ENCODE results near the gene KPNA6. TPM values are rescaled to one million over a fixed set of nuclear protein-coding genes. Genes with fewer than 3 reads are reported as not detected.
"Not testable (repeated sequence)": the region's sequence is repeated elsewhere in the genome, so short reads cannot be mapped to it uniquely, and the experiment has no call there.

KPNA6 gene
- total RNA-seq, 1 donor from 2014 or later, result 78.6 TPM

DNA sequence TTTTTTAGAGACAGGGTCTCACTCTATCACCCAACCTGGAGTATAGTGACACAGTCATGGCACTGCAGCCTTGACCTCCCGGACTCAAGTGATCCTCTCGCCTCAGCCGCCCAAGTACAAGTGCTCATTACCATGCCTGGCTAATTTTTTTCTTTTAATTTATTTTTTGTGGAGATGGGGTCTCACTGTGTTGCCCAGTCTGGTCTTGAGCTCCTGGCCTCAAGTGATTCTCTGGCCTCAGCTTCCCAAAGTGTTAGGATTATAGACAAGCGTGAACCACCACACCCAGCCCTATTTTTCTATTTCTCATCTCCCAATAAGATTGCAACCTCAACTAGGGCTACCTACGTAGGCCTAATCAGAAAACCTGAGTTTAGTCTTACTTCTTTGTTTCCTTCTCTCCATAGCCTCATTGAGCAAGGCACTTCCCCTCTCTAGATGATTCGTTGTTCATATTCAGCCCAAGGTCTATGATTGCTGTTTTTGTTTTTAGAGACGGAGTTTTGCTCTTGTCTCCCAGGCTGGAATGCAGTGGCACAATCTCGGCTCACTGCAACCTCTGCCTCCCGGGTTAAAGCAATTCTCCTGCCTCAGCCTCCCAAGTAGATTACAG, 1.1 kb upstream of the KPNA6 start:
- Mint-ChIP-seq H3K27me3 (ENCODE audit: insufficient read depth) (no peaks in the 10 kb centered on the region), H3K4me1 (ENCODE audit: low read depth) (peaks cover 35% of the 10 kb centered on the region), H3K36me3 (ENCODE audit: low read depth) (peaks cover 11% of the 10 kb centered on the region), H3K9me3 (no peaks in the 10 kb centered on the region), H3K27ac (peak overlapping the region; percentile 76), H3K4me3 (peak overlapping the region; percentile 74)
- intact Hi-C loops (cut with micrococcal nuclease), result loop anchor here (5.0 kb wide), 1 partner anchor 169 kb away; the partner anchor contains the start of gene PTP4A2
- DNase-seq (ENCODE audit: low spot score), result no peak

DNA sequence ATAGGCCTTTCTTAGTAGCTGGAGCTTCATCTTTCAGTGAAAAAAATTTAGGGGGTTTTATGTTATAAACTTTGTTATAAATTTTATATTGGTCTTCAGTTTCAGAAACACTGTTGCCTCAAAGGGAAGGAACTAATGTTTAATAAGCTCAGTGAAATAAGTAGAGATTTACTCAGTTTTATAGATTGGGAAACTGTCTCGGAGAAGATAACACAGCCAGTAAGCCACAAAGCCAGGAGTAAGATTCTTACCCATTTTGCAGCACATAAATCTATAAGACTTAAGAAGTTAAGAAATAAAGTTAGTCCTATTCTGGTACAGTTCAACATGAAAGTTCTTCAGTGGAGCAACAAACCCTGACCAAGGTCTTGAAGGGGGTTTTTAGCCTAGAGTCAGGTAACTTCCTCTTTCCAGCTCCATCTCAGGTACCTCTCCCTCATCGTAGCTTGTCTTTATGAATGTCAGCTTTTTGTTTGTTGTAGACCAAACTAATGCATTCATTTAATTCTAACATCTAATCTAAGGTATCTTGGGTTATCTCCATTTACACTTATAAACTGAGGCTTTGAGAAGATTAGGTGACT, 3.3 kb downstream of the KPNA6 start:
- H3K9me3 Mint-ChIP-seq, result no peaks in the 10 kb centered on the region
- peaks cover 10% of the 10 kb centered on the region for H3K36me3 Mint-ChIP-seq (ENCODE audit: low read depth)
- peaks cover 45% of the 10 kb centered on the region for H3K4me1 Mint-ChIP-seq (ENCODE audit: low read depth)
- intact Hi-C loops (cut with micrococcal nuclease), result no loop called here
- no peak for DNase-seq (ENCODE audit: low spot score)
- peak overlapping the region; percentile 27 for H3K4me3 Mint-ChIP-seq
- no peaks in the 10 kb centered on the region for H3K27me3 Mint-ChIP-seq (ENCODE audit: insufficient read depth)
- no peak overlapping the region for H3K27ac Mint-ChIP-seq

DNA sequence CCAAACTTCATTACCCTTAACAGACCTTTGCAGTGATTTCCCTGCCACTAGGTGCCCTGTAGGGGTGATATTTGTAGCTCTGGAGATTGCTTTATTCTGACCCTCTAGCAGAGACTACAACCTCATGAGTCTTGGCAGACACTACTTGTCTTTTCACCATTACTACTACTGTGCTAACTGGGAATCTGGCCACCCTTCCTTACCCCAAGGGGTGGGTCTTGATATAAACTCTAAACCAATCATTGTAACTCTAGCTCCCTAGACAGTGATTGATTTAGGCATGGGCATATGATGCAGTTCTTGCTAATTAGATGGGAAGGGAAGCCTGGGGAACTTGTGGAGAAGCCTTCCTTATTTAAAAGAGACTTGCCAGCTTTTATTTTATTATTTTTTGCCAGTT, 3.9 kb downstream of the KPNA6 start:
- H3K36me3 Mint-ChIP-seq (ENCODE audit: low read depth), result peaks cover 10% of the 10 kb centered on the region
- DNase-seq (ENCODE audit: low spot score), result no peak
- peaks cover 44% of the 10 kb centered on the region for H3K4me1 Mint-ChIP-seq (ENCODE audit: low read depth)
- H3K4me3 Mint-ChIP-seq, result no peak overlapping the region
- no peaks in the 10 kb centered on the region for H3K9me3 Mint-ChIP-seq
- no peak overlapping the region for H3K27ac Mint-ChIP-seq
- intact Hi-C loops (cut with micrococcal nuclease), result no loop called here
- H3K27me3 Mint-ChIP-seq (ENCODE audit: insufficient read depth), result no peaks in the 10 kb centered on the region

DNA sequence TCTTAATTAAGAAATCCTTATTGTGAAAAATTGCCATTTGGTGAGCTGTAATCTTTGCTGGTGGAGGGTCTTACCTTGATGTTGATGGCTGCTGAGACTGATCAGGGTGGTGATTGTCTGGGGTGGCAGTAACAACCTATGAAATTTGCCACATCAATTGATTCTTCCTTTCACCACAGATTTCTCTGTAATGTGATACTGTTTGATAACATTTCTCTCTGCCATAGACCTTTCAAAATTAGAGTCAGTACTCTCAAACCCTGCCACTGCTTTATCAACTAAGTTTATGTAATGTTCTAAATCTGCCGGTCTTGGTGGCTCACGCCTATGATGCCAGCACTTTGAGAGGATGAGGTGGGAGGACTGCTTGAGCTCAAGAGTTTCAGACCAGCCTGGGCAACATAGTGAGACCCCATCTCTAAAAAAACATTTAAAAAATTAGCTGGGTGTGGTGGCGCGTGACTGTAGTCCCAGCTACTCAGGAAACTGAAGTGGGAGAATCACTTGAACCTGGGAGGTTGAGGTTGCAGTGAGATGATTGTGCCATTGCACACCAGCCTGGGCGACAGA, 5.0 kb downstream of the KPNA6 start:
- DNase-seq (ENCODE audit: low spot score), result no peak
- no peaks in the 10 kb centered on the region for H3K9me3 Mint-ChIP-seq
- peaks cover 10% of the 10 kb centered on the region for H3K36me3 Mint-ChIP-seq (ENCODE audit: low read depth)
- H3K4me3 Mint-ChIP-seq, result no peak overlapping the region
- H3K4me1 Mint-ChIP-seq (ENCODE audit: low read depth), result peaks cover 40% of the 10 kb centered on the region
- H3K27me3 Mint-ChIP-seq (ENCODE audit: insufficient read depth), result no peaks in the 10 kb centered on the region
- peak overlapping the region; percentile 23 for H3K27ac Mint-ChIP-seq
- intact Hi-C loops (cut with micrococcal nuclease), result no loop called here

DNA sequence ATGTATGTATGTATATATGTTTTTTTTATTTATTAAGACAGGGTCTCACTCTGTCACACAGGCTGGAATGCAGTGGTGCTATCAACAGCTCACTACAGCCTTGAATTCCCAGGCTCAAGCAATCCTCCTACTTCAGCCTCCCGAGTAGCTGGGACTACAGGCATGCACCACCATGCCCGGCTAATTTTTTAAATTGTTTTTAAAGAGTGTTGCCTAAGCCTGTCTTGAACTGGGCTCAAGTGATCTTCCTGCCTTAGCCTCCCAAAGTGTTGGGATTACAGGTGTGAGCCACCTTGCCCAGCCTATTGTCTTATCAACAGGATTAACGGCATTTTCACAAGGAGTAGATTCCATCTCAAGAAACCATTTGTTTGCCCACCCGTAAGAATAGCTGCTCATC, 5.6 kb downstream of the KPNA6 start:
- H3K27ac Mint-ChIP-seq; H3K9me3 Mint-ChIP-seq; H3K27me3 Mint-ChIP-seq (ENCODE audit: insufficient read depth); H3K4me3 Mint-ChIP-seq; DNase-seq (ENCODE audit: low spot score); intact Hi-C loops (cut with micrococcal nuclease): not testable (repeated sequence)
- Mint-ChIP-seq H3K36me3 (ENCODE audit: low read depth) (peaks cover 11% of the 10 kb centered on the region), H3K4me1 (ENCODE audit: low read depth) (peaks cover 40% of the 10 kb centered on the region)

DNA sequence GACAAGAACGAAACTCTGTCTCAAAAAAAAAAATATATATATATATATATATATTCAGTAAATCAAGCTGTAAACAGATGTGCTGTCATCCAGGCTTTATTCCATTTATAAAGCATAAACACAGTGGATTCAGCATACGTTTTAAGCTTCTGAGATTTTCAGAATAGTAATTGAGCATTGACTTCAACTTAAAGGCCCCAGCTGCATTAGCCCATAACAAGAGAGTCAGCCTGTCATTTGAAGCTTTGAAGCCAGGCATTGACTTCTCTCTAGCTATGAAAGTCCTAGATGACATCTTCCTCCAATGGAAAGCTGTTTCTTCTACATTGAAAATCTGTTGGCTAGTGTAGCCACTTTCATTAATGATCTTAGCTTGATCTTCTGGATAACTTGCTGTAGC, 6.6 kb downstream of the KPNA6 start:
- H3K9me3 Mint-ChIP-seq, result no peaks in the 10 kb centered on the region
- no peak overlapping the region for H3K27ac Mint-ChIP-seq
- H3K4me3 Mint-ChIP-seq, result no peak overlapping the region
- H3K27me3 Mint-ChIP-seq (ENCODE audit: insufficient read depth), result no peaks in the 10 kb centered on the region
- peaks cover 9% of the 10 kb centered on the region for H3K36me3 Mint-ChIP-seq (ENCODE audit: low read depth)
- DNase-seq (ENCODE audit: low spot score), result no peak
- intact Hi-C loops (cut with micrococcal nuclease), result no loop called here
- peaks cover 30% of the 10 kb centered on the region for H3K4me1 Mint-ChIP-seq (ENCODE audit: low read depth)

DNA sequence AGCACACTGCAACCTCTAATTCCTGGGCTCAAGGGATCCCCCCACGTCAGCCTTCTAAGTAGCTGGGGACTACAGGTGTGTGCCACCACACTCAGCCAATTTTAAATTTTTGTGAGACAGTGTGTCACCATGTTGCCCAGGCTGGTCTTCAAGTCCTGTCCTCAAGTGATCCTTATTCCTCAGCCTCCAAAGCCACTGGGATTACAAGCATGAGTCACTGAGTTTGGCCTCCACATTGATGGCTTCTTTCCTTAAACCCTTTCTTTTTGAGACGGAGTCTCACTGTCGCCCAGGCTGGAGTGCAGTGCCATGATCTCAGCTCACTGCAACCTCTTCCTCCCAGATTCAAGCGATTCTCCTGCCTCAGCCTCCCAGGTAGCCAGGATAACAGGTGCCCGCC, 7.6 kb downstream of the KPNA6 start:
- Mint-ChIP-seq H3K4me1 (ENCODE audit: low read depth) (peaks cover 24% of the 10 kb centered on the region), H3K9me3 (no peaks in the 10 kb centered on the region), H3K27me3 (ENCODE audit: insufficient read depth) (no peaks in the 10 kb centered on the region), H3K36me3 (ENCODE audit: low read depth) (peaks cover 9% of the 10 kb centered on the region), H3K4me3 (no peak overlapping the region), H3K27ac (no peak overlapping the region)
- no peak for DNase-seq (ENCODE audit: low spot score)
- intact Hi-C loops (cut with micrococcal nuclease), result no loop called here

DNA sequence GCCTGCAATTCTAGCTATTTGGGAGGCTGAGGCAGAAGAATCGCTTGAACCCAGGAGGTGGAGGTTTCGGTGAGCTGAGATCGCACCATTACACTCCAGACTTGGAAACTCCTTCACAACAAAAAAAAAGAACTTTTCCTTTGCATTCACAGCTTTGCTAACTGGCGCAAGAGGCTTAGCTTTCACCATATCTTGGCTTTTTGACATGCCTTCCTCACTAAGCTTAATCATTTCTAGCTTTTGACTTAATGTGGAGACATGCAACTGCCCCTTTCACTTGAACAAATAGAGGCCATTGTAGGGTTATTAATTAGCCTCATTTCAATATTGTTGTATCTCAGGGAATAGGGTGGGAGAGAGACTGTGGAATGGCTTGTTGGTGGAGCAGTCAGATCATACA, 8.7 kb downstream of the KPNA6 start:
- Mint-ChIP-seq H3K27me3 (ENCODE audit: insufficient read depth) (no peaks in the 10 kb centered on the region), H3K27ac (no peak overlapping the region), H3K9me3 (no peaks in the 10 kb centered on the region), H3K4me3 (no peak overlapping the region), H3K36me3 (ENCODE audit: low read depth) (peaks cover 11% of the 10 kb centered on the region), H3K4me1 (ENCODE audit: low read depth) (peaks cover 21% of the 10 kb centered on the region)
- intact Hi-C loops (cut with micrococcal nuclease), result no loop called here
- no peak for DNase-seq (ENCODE audit: low spot score)

DNA sequence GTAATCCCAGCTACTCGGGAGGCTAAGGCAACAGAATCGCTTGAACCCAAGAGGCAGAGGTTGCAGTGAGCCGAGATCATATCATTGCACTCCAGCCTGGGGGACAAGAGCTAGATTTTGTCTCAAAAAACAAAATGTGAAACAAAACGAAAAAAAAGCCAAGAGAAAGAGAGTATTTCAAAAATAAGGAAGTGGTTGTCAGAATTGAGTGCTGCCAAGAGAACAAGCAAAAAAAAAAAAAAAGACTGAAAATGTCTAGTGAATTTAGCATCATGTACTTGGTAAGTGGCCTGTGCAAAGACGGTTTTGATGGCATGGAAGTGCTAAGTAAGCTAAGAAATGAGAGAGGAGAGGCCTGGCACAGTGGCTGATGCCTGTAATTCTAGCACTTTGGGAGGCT, 14.3 kb downstream of the KPNA6 start:
- H3K36me3 Mint-ChIP-seq (ENCODE audit: low read depth), result peaks cover 6% of the 10 kb centered on the region
- intact Hi-C loops (cut with micrococcal nuclease), result no loop called here
- peak overlapping the region; percentile 36 for H3K27ac Mint-ChIP-seq
- no peaks in the 10 kb centered on the region for H3K9me3 Mint-ChIP-seq
- DNase-seq (ENCODE audit: low spot score), result no peak
- peaks cover 30% of the 10 kb centered on the region for H3K4me1 Mint-ChIP-seq (ENCODE audit: low read depth)
- H3K27me3 Mint-ChIP-seq (ENCODE audit: insufficient read depth), result no peaks in the 10 kb centered on the region
- H3K4me3 Mint-ChIP-seq, result peak overlapping the region; percentile 35

DNA sequence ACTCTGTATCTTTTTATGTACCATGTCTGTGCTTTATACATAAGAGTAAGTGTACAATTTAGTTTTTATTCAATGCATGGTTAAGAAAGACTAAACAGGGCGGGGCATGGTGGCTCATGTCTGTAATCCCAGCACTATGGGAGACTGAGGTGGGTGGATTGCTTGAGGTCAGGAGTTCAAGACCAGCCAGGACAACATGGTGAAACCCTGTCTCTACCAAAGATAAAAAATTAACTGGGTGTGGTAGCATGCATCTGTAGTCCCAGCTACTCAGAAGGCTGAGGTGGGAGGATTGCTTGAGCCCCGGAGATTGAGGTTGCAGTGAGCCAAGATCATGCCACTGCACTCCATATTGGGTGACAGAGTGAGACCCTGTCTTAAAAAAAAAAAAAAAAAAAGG, 15.5 kb downstream of the KPNA6 start:
- DNase-seq (ENCODE audit: low spot score); intact Hi-C loops (cut with micrococcal nuclease); H3K27me3 Mint-ChIP-seq (ENCODE audit: insufficient read depth); H3K36me3 Mint-ChIP-seq (ENCODE audit: low read depth); H3K9me3 Mint-ChIP-seq; H3K4me3 Mint-ChIP-seq; H3K27ac Mint-ChIP-seq: not testable (repeated sequence)
- peaks cover 41% of the 10 kb centered on the region for H3K4me1 Mint-ChIP-seq (ENCODE audit: low read depth)

DNA sequence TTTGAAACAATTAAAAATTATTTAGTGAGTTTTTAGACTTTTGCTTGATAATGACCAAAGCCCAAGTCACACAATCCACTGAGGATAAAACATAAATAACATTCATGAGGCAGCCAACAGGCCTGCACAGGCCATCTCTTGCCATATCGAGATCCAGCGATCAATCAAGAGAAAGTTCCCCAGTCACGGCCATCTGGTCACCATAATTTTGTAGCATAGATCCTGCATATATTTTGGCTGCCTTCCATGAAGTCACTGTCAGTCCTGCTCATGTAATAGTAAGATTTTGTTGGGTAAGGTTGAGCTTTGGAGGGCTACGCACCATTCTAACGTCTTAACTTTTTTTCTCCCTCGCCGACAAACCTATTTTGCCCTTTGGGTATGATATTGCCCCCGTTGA, 17.5 kb downstream of the KPNA6 start:
- Mint-ChIP-seq H3K4me1 (ENCODE audit: low read depth) (peaks cover 50% of the 10 kb centered on the region), H3K27me3 (ENCODE audit: insufficient read depth) (no peaks in the 10 kb centered on the region), H3K9me3 (no peaks in the 10 kb centered on the region), H3K36me3 (ENCODE audit: low read depth) (peaks cover 6% of the 10 kb centered on the region), H3K27ac (no peak overlapping the region), H3K4me3 (no peak overlapping the region)
- no peak for DNase-seq (ENCODE audit: low spot score)
- intact Hi-C loops (cut with micrococcal nuclease), result no loop called here

DNA sequence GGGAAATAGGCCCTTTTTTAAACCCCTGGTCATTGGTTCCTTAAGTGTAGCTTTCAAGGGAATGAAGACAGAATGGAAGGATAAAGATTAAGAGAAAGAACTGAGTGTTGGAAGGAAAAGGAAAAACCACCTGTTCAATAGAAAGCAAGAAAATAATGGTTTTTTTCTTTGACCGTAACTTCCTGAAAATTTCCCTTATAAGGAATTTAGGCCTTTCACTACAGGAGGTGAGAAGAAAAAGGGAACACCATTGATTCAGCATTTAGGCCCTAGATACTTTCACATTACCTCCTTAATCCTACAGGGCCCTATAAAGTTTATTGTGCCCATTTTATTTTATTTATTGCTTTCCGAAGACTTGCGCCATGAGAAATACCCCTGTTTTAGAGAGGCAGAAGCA, 18.9 kb downstream of the KPNA6 start:
- H3K36me3 Mint-ChIP-seq (ENCODE audit: low read depth), result peaks cover 2% of the 10 kb centered on the region
- DNase-seq (ENCODE audit: low spot score), result no peak
- no peaks in the 10 kb centered on the region for H3K27me3 Mint-ChIP-seq (ENCODE audit: insufficient read depth)
- H3K27ac Mint-ChIP-seq, result no peak overlapping the region
- peaks cover 42% of the 10 kb centered on the region for H3K4me1 Mint-ChIP-seq (ENCODE audit: low read depth)
- intact Hi-C loops (cut with micrococcal nuclease), result no loop called here
- H3K4me3 Mint-ChIP-seq, result no peak overlapping the region
- no peaks in the 10 kb centered on the region for H3K9me3 Mint-ChIP-seq

DNA sequence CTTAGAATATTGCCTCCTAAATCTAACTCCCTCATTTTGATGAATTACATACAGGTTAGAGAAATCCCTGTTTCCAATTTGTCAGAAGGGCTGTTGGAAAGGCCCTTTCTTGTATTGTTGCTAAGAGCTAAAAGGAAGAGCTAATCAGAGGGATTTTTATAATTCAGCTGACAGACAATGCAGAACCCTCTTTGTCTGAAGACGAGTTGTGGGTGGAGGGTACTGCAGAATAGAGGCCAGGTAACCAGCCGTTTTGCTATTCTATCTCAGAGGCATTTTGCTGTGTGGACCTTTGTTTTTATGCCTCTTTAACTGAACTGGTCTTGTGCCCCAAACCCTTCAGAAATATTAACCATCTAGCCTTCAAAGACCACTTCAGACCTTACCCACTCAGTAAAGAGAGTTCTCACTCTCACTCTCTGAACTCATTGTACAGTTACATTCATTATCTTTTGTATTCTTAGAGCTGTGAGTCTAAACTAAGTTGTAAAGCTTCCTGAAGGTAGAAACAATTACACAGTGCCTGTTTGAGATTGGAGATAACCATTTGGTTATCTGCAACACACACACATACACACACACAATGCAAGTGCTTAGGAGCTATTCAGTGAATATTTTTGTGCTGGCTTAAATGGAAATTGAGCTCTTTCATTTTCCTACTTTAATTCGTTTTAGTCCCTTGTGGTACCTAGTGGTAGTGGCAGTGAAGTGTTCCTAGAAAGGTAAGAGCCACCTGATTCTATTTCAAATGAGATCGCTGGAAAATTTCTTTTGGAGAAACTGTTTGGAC, 19.7 kb downstream of the KPNA6 start:
- no peak overlapping the region for H3K4me3 Mint-ChIP-seq
- peaks cover 35% of the 10 kb centered on the region for H3K4me1 Mint-ChIP-seq (ENCODE audit: low read depth)
- DNase-seq (ENCODE audit: low spot score), result no peak
- peaks cover 2% of the 10 kb centered on the region for H3K36me3 Mint-ChIP-seq (ENCODE audit: low read depth)
- no peaks in the 10 kb centered on the region for H3K9me3 Mint-ChIP-seq
- no peak overlapping the region for H3K27ac Mint-ChIP-seq
- intact Hi-C loops (cut with micrococcal nuclease), result no loop called here
- no peaks in the 10 kb centered on the region for H3K27me3 Mint-ChIP-seq (ENCODE audit: insufficient read depth)
